Raji (cell line): ENCODE results near the gene ANKRD35.

ENCODE experiments used
- POLR2A ChIP-seq: IDR thresholded peaks from 2 replicates; pipeline ENCODE4 v1.6.1; 2011; ENCODE audit warnings: low read depth, low read length, control low read depth; ENCODE audit not compliant: insufficient read depth

ANKRD35 gene

DNA sequence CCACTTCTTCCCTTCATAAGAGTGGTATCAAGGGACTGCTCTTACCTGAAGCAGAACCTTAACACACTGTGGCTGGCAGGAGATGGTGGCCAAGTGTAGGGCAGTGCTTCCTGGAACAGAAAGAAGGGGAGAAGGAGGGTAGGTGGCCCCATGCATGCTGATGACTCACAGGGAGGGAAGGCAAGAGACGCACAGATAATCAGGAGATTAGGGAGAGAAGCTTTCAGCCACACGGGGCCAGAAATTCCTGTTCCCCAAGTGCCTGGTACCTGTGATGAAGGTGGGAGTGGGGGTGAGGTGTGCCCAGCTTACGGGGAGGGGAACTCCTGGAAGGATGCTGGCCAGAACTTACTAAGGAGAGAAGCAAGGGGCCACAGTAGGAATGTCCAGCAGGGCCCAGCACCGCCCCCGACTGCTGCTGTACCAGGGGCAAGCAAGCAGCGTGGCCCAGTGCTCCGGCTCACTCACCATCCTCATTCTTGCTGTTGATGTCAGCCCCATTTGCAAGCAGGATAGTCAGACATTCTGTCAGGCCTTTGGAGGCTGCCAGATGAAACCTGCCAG is 7.7 kb downstream of the ANKRD35 start:
- TF ChIP-seq POLR2A = no peak

- TF ChIP-seq POLR2A = no peak
Observed at GRCh38 chr1:145874646-145875045, 11.0 kb downstream of the ANKRD35 start.

DNA sequence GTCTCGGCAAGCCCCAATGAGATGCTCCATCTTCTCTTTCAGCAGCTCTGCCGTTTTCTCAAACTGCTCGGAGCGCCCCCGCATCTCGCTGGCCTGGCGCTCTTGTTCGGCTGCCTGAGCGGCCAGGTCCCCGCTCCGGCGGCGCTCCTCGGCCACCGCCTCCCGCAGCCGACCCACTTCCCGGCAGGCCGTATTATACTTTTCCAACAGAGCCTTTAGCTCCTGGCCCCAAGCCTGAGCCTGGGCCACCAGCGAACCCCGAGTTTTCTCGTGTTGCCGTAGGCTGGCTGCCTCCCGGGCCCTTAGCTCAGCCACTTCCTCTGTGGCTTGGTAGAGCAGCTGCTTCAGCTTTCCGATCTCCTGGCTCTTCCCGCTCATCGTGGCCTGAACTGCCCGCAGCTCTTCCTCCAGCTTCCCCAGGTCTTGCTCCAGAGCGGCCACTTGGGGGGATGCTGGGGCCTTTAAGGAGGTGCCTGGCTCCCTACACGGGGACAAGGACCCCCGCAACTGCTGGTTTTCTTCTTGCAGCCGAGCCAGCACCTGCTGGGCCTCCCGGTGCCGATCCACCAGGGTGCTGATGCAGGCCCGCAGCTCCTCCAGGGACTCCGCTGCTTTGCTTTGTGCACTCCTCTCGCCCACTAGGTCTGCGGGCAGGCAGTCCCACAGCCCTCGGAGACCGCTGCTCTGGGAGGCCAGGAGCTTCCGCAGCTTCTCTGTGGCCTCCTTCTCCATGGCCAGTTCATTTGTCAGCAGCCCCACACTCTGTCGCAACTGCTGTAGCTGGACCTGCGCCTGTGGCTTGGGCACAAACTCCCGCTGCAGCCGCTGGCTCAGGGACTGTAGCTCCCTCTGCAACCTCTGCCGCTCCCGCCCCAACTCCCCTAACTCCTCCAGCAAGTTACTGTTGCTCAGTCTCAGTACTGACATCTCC is 13.4 kb downstream of the ANKRD35 start:
- no peak for TF ChIP-seq POLR2A

DNA sequence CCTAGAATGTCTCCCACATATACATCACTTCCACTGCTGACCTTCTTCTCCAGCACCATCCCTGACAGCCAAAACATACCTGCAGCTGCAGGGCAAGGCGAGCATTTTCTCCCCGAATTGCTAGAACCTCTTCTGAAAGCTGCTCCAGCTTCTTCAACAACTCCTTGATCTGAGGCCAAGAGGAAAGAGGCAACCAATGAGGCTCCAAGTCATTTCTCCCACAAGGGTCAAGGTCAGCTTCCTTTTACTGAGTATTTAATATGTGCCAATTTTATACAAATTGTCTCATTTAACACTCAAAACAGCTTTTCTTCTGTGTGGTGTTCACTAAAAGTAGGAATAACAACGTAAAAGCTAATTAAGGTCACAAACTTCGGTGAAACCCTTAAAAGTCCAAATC is 17.4 kb downstream of the ANKRD35 start:
- TF ChIP-seq POLR2A = no peak

GRCh38 chr1:145863282-145864018 is 22.2 kb downstream of the ANKRD35 start:
- no peak for TF ChIP-seq POLR2A

GRCh38 chr1:145859491-145860023 is 26.1 kb downstream of the ANKRD35 start:
- TF ChIP-seq POLR2A = peak; percentile 77

- no peak; the same call in 1 of the 2 replicates for TF ChIP-seq POLR2A
Observed at GRCh38 chr1:145858901-145859490, 26.7 kb downstream of the ANKRD35 start, which contains the start of gene PIAS3. Gene PIAS3 (minus strand): TSS chr1:145859081. CDS start chr1:145858990, 91 bp downstream.

- no peak for TF ChIP-seq POLR2A
Observed at GRCh38 chr1:145858238-145858900, 27.3 kb downstream of the ANKRD35 start.

GRCh38 chr1:145857170-145857569 is 28.5 kb downstream of the ANKRD35 start:
- no peak for TF ChIP-seq POLR2A

GRCh38 chr1:145855426-145855948 is 30.2 kb downstream of the ANKRD35 start:
- no peak for TF ChIP-seq POLR2A

- TF ChIP-seq POLR2A = no peak
Observed at GRCh38 chr1:145849356-145850160, 36.1 kb downstream of the ANKRD35 start.

GRCh38 chr1:145847827-145848226 is 37.8 kb downstream of the ANKRD35 start:
- TF ChIP-seq POLR2A = no peak

DNA sequence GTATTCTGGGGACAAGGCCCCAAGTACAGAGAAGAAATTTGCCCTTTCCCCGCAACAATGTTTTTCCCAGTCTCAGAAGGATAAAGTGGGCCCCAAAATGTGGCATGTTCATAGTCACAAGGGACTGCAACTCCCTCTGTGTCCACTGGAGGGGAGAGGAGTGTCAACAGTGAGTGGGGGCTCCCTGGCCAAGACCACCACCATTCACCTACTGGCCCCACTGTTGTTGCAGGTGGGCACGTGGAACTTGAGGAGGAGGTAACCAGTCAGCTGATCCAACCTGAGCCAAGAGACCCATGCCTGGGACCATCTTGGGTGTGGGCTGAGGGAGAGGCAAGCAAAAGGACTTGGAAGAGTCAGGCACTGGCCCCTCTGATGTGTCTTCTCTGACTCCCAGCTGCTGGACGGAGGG is 39.5 kb downstream of the ANKRD35 start:
- TF ChIP-seq POLR2A = no peak
